T-helper 1 cell treated with Interleukin-12 subunit alpha and Interleukin-12 subunit beta and Interleukin-4 antibody, amounts not matched to agents 30 ng/mL and 1 ng/mL, for 36 hours (primary cell): ENCODE results near the gene RNASEL. TPM values are rescaled to one million over a fixed set of nuclear protein-coding genes. Genes with fewer than 3 reads are reported as not detected.

Source experiments
- intact Hi-C: fragments of 100-400 bp; cut with micrococcal nuclease; formaldehyde crosslinking; loops from one replicate; pipeline ENCODE4 v1.15.1; 2024
- total RNA-seq: library from RNA; stranded (reverse); gene quantifications from 2 replicates; pipeline ENCODE4 v1.2.3, GENCODE V29; 2022

RNASEL gene
- total RNA-seq, 1 donor from 2014 or later, result 5.3 TPM

DNA sequence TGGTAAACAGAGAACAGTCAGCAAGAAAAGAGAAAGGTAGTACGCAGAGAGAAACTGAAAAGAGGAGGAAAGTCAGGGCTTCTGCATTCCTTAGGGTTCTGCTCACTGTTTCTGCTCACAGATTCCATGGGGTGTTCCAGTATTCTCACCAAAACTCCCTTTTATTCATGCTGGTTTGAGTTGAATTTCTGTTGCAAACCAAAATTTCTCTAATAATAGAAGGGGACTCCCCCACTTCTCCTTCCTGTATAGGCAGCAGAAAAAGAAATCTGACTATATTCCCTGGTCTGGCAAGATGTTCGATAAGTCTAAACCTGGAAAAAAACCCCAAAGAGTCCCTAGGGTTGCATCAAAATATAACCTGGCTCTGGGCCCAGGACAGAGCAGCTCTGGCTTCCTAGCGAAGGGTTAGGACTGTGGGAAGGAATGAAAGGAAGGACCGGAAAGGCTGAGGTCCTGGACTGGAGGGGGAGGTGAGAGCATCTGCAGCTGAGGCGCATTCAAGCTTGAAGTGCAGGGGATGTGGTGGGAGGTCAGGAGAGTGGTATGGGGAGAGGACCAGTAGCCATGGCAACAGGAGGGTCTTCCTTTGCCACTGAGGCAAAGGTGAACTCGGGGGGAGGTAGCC is 34.0 kb upstream of the RNASEL start:
- intact Hi-C loops, result no loop called here

- intact Hi-C loops, result no loop called here
Observed at GRCh38 chr1:182621906-182622305, 32.9 kb upstream of the RNASEL start.

GRCh38 chr1:182620924-182621585 is 32.0 kb upstream of the RNASEL start:
- intact Hi-C loops, result no loop called here

DNA sequence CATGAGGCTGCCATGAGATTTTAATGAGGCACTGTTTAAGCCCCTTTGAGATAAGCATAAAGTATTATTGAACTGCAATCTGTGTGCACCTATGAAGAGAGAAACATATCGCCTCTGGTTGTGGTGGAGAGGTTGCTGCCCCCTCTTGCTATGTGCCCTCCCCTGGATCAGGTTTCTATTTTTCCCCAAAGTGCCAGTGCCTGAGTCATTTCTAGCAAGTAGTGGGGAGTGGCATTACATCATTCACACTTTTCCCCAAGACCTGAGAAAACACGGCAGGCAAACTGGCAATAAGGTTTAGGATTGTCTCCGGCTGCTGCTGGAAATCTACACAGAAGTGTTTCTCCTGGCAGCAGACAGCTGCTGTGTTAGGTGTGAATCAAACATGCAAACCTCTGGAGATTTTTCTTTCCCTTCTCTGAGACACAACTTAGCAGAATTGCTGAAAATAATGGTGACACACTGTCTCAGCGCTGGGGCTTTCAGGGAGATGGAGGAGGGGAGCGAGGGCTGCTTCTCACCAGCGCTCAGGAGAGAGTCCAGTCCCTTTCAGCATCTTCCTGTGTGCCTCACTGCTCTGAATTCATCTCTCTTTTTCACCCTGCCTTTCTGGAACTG is 28.8 kb upstream of the RNASEL start:
- intact Hi-C loops, result loop anchor here (5.0 to 10.0 kb wide), 5 partner anchors 99 to 1526 kb away; no protein-coding TSS in a partner anchor

- intact Hi-C loops, result loop anchor here (5.0 to 10.0 kb wide), 5 partner anchors 100 to 1525 kb away; no protein-coding TSS in a partner anchor
Observed at GRCh38 chr1:182617014-182617429, 28.0 kb upstream of the RNASEL start.

DNA sequence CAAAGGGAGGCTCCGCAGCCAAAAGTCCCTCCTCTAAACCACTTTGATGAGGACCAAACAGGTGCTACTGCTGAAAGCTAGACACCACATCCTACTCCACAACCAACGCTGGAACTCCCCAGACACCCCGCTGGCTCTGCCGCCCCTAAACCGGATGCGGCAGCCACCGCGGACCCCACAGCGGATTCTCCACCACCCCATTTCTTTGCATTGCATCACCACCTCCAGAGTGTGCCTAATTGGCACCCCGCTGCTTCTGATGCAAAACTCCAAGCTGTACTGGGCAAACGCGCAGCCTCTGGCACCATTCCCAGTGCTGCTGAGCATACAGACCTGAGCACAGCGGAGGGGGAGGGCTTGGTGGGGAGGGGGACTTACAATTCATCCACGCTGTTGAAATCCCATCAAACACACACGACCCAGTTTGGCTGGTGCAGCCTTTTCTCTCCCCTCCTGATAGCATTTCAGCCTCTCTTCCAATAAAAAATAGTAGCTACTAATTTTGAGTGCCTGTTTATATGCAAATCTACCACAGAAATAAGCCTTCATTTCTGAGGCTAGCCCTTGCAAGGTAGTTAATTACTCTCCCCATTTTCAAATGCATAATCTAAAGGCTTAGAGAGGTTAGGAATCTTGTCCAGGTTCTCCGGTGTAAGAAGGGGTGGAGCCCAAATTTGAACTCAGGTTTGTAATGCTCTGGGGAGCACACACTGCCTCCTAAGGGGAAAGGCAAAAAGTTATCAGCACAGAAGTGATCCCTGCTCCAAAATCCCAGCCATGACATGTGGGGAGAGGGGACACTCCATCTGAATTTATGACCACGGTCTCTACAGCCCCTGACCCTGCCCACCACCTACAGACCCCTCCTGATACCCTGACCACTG is 27.3 kb upstream of the RNASEL start:
- intact Hi-C loops, result loop anchor here (1.0 to 10.0 kb wide), 14 partner anchors 8 to 1524 kb away; partner anchors contain the start of genes DHX9, GLUL and NPL

DNA sequence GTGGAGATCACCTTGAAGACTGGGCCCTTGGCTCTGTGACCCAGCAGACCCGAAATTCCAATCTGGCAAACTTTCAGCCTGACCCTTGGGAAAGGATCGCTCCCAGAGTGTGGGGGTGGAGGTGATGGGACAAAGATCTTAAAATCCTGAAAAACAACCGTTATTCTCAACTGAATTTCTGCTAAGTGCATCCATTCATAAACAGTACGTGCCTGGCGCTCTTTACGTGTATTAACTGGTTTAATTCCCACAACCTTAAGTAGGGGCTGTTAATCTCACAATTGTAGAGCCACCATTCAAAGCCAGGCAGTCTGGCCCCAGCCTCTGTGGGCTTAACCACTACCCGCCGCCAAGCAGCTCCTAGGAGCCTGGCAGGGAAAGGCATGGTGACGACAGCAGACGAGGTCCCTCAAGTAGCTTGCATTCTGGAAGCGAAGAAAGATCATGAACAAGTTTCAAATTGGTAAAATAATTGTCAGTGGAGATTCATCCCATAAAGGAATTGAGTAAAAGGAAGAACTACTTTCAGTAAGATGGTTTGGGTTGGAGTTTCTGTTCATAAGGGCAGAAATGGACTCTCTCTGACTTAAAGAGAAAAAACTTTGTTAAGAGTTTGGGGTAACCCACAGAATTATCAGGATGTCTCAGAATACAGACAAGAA is 26.5 kb upstream of the RNASEL start:
- intact Hi-C loops, result loop anchor here (1.0 to 10.0 kb wide), 16 partner anchors 9 to 1523 kb away; partner anchors contain the start of genes DHX9, GLUL and NPL

GRCh38 chr1:182614796-182615454 is 25.9 kb upstream of the RNASEL start:
- intact Hi-C loops, result loop anchor here (1.0 to 10.0 kb wide), 7 partner anchors 102 to 1523 kb away; no protein-coding TSS in a partner anchor

DNA sequence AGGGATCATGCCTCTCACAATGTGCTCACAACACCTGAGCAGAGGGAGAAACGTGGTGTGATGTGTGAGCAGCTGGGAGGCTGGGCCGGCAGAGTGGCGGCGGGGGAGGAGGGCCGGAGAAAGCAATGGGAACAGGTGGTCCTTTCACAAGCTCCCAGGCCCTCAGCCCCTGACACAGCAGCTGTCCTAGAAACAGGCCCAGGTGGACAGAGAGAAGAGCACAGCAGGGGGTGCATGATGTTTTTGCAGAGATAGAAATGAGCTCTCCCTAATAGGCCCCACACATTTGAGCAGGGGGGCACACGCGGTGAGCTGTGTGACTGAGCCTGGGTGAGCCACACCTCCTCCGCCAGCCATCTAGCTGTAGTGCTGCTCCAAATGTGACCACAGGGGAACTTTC is 22.7 kb upstream of the RNASEL start:
- intact Hi-C loops, result loop anchor here (10.0 kb wide), 1 partner anchor 583 kb away; no protein-coding TSS in a partner anchor

GRCh38 chr1:182611326-182611725 is 22.3 kb upstream of the RNASEL start:
- intact Hi-C loops, result loop anchor here (10.0 kb wide), 1 partner anchor 583 kb away; no protein-coding TSS in a partner anchor

DNA sequence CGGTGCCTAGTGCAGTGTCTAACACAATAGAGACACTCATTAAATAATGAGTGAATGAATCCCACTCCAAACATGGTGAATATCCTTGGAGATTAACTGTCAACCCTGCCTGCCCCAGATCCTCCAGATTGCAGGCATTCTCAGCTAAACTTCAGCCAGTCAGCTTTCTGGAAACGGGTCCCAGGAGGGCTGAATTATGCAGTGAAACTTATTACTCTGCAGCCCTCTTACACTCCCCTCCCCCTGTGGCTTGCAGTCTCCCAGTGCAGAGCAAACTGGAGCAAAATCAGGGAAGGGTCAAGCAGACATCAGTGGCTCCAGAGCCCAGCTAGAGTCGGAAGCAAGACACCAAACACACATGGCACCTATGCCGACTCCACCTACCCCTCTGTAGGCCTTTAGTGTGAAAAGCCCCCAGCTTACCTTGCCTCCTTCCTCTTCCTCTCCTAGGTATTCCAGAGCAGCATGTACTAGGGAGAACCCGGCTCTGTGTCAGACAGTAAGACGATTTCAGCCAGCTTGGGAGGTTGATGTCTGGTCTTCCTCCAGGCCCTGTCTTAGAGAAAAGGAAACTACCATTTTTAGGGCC is 21.6 kb upstream of the RNASEL start:
- intact Hi-C loops, result loop anchor here (10.0 kb wide), 1 partner anchor 584 kb away; no protein-coding TSS in a partner anchor

- intact Hi-C loops, result no loop called here
Observed at GRCh38 chr1:182608845-182609610, 20.0 kb upstream of the RNASEL start.

DNA sequence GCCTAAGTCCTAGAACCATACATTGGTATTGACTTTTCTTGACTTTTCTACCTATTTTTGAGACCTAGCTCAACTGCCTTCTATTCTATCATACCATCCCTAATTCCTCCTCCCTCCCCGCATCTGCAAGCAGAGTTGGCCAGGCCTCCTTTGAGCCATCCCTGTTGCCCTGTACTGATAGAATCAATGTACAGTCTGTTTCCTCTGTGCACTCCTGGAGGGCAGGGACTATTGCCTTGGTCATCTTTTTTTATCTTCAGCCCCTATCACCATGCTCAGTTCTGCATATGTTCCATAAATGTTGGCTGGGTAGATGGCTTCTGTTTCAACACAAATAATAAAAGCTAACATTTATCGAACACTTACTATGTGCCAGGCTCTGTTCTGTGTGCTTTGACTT is 19.2 kb upstream of the RNASEL start:
- intact Hi-C loops, result no loop called here

DNA sequence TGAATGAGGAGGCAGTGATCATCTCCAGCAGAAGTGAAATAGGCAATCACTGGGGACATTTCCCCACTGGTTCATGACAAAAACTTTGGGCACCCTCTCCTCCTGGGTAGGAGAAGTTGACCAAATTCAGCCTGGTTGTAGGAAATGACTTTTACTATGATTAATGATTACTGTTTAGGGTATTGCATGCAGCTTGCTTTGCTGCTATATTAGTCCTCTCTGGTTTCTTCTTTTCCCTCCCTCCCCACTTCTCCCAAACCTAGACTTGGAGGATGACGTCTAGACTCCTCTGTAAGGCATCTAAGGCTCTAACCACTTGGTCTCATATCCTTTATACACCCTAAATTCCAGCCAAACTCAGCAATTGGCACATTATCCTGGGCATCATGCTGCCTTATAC is 18.5 kb upstream of the RNASEL start:
- intact Hi-C loops, result no loop called here

GRCh38 chr1:182604175-182605164 is 15.4 kb upstream of the RNASEL start, which contains the start of gene RGS16:
RGS16 (minus strand) TSS chr1:182604389; CDS start chr1:182604259, 130 bp downstream.
- intact Hi-C loops, result loop anchor here (1.0 to 5.0 kb wide), 8 partner anchors 212 to 1972 kb away; partner anchors contain the start of genes DHX9, GLUL, STX6 and XPR1

GRCh38 chr1:182603646-182604174 is 14.7 kb upstream of the RNASEL start:
- intact Hi-C loops, result loop anchor here (1.0 to 5.0 kb wide), 14 partner anchors 8 to 1971 kb away; partner anchors contain the start of genes DHX9, GLUL, NPL and STX6
